ENCODE measurements around the gene DUSP10.
A peak's percentile ranks its signal among the peaks of the same experiment; 100 is the strongest.

Gene DUSP10

GRCh38 chr1:221762121-221762520 lies 20.2 kb upstream of the DUSP10 start:
- DNase-seq, result no peak

DNA sequence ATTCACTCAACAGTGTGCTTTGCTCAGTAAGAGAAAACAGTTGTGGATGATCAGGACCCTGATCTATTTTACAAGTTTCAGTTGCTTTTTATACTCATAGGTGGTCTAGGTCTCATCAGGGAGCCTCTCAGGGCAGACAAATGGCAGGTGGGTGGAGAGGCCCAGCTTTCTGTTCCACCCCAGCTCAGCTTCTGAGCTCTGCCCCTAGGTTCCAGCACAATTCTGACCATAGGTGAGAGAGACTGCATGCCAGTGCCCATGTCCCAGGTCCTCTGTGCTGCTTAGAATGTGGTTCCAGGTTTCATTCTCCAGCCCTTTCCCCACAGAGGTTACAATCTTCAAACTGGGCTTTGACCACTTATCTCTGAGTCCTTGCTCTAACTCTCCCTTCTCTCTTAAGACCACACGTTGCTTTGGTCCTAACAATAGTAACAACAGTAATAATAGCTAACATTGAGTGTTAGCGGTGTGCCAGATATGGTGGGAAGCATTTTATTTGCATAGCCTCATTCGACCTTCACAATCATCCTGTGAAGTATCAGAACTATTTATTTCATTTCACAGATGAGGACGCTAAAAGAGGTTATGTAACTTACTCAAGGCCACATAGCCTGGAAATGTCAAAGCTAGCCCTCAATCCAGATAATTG lies 19.6 kb upstream of the DUSP10 start:
- DNase-seq, result no peak

DNA sequence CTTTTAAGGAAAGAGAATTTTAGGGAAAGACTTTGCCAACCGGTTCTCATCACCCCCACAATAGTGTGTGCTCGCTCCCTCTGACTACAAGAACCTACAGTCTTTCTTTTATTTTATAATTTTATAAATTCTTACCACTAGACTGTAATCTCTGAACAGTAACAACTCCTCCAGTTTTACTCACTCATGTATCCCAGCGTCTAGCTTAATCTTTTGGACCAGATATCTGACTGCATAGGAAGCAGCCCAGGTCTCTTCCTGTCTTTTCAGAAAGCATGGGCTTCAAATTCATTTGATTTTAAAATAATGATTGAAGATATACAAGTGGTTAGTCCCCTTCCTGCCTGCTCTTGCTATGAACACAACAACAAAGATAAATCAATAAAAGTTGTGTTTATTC lies 19.0 kb upstream of the DUSP10 start:
- no peak for DNase-seq

DNA sequence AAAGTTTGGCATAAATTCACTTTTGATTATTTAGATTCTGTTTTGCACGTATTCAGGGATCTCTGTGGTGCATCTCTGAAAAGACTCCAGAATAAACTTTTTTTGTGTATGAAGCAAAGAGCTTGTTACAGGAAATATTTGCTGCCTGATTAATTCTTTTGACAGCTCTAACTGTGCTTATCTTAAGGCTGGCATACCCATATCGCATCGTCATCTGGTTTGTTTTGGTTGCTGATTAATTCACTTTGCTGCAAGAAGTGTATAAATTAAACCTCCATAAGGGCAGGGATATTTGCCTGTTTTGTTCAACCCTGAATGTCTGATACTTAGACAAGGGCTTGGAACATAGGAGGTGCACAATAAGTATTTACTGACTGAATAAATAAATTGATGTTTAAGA lies 17.5 kb upstream of the DUSP10 start:
- DNase-seq, result no peak

DNA sequence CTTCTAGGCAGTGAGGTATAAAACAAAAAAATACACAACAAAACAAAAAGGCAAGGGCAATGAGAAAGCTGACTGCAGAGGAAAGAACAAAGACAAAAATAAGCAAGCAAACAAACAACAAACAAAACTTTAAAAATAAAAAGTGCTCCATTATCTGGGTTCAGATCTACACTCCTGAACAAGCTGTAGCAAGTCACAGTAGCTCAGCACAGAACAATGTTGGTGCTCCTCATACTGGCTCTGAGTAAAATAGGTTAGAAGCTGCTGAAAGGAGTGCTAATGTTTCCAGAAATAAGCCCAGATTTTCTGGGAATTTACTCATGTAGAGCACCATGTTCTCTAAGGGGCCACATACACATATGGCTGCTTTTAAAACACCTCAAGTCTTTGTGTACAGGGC lies 16.6 kb upstream of the DUSP10 start:
- DNase-seq, result no peak

DNA sequence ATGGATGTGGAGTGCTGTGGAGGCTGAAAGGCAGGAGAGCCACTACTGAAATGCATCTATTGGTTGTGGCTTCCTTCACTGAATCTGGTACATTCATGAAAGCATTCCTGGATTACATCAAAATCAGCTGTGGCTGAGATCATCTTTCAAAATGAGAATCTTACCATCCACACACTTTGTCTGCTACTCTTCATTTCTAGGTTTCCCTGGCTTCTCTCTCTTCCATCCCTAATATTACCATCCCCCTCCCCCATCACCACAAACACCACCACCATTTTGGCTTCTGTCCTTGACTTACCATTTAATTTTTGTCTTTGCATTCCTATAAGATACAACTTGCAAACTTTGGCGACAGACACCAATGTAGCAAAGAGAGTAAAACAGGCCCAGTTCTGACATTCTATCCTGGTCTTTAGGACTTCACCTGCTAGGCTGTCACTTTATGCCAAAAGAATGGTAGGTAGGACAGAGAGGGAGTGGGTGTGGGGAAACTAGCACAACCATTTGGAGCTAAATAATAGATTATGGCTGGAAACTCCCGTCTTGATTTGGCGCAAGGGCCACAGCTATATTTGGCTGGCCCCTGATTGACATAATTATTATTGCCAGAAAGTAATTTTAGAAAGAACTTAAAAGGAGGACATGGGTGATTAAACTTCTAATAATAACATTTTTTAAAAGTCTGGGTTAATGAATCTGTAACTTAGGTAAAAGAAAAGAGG lies 15.1 kb upstream of the DUSP10 start:
- no peak for DNase-seq

DNA sequence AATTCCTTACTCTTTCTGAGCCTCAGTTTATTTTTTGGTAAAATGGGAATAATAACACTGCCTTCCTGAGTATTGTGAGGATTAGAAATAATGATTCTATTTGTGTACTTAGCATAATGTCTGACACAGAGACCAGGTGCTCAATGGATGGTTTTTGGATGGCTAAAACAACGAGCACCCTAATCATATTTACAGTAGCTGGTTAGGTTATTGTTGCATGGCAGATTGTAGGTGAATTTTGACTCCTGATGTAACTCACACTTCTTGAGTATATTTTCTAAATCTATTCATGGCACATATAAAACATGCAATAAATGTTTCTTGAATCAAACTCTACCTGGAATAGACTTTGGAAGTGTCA lies 11.9 kb upstream of the DUSP10 start:
- no peak for DNase-seq

DNA sequence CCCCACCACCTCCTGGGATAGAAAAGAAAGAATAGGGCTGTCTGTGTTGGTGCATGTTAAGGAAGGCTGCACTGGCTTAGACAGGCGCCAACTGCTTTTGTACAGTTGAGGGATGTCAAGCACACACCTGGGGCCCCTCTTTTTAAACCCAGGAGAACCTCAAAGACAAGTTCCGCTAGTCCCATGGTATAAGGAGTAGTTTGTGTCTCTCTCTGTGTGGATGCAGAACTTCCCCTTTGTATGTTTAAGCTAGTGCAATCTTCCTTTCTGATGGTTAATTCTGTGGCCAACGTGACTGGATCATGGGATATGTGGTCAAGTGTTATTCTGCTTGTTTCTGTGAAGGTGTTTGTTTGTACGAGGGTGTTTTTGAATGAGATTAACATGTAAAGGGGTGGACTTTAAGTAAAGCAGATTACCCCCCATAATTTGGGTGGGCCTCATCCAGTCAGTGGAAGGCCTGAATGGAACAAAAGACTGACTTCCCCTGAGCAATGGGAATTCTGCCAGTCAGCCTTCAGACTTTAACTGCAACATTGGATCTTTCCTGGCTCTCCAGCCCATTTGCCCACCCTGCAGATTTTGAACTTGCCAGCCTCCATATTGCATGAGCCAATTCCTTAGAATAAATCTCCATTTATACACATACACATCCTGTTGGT lies 9.5 kb upstream of the DUSP10 start:
- DNase-seq, result no peak

DNA sequence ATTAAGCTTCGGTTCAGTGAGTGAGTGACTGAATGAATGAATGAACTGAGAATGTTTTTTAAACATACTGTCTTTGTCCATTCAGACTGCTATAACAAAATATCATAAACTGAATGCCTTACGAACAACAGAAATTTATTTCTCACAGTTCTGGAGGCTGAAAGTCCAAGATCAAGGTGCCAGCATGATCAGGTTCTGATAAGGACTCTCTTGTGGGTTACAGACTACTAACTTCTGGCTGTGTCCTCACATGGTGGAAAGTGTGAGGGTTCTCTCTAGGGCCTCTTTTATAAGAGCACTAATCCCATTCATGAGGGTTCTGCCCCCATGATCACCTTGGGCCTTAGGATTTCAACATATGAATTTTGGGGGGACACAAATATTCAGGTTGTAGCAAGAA lies 7.1 kb upstream of the DUSP10 start:
- no peak for DNase-seq

DNA sequence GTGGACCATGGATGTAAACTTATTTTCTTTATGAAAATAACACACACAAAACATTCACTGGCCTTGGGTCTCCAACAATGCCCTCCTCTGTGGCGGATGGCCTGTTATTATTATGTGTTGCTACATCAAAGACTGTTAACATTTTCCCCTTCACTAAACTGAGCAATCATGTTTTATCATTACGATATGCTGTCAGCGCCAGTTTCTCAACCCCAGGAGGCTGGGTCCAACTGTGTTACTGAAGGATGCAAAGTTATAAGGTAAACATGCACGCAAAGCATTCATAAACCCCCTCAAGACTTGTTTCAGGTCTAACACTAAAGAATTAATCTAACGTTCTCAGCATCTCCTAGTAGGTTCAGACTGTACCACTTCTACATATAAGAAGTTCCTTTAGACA lies 6.0 kb upstream of the DUSP10 start:
- DNase-seq, result no peak

DNA sequence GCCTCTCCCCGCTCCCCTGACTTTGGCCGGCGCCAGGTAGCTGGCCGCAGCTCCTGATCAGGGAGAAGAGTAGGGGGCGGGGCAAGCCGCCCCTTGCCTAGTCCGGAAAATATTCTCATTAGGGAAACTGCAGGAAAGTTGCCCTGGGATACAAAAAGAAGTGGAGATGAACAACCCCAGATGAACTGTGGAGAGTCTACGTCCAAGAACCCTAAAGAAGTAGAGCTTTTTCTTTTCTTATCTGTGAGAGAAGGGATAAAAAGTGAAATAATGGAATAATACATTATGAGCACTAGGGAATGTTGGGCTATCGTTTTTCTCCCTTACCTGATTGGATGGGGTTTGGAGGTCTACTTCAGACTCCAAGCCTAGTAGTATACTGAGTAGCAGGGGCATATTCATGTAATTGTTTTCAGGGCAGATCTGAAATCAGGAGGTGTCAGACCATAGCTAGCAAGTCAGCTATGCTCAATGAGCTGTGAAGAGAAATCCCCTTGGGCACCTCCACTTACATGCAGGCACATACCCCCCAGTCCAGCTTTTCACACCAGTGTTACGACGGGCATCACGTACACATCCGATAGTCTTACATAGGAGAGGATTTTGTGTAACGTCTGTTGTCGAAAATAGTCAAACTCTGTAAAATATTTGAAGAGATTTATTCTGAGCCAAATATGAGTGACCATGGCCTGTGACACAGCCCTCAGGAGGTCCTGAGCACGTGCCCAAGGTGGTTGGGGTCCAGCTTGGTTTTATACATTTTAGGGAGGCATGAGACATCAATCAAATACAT lies 1.7 kb upstream of the DUSP10 start:
- DNase-seq, result peak; percentile 26

- DNase-seq, result peak; percentile 24
Observed at GRCh38 chr1:221742555-221743415, 896 bp upstream of the DUSP10 start.

DNA sequence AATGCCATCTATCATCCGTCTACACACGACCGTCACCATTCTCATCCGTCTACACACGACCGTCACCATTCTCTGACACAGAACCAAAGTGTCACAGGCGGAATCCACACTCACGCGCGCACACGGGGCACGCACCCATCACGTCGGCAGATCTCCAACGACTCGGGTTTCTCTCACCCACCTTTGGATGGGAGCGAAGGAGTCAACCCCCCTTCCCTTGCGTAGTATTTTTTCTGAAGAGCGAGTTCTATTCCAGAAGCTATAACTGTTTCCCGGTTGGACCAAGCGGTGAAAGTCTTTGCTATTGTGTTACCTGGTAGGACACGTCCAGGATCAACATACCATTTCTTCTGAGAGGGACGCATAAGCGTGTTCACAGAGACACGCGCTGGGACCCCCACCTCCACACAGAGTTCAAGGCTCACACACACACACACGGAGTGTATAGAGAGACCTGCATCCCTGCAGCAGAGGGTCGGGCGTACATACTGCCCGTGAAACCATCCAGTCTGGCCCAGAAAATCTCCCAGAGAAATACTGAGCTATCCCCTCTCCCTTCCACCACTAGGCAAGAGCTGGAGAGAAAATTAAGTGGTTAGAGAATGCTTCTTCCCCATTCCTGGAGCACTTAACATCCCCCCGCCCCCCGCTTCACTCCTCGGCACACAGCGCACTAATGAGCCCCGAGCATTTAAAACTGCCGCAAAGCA lies 741 bp downstream of the DUSP10 start:
- DNase-seq, result peak; percentile 61

DNA sequence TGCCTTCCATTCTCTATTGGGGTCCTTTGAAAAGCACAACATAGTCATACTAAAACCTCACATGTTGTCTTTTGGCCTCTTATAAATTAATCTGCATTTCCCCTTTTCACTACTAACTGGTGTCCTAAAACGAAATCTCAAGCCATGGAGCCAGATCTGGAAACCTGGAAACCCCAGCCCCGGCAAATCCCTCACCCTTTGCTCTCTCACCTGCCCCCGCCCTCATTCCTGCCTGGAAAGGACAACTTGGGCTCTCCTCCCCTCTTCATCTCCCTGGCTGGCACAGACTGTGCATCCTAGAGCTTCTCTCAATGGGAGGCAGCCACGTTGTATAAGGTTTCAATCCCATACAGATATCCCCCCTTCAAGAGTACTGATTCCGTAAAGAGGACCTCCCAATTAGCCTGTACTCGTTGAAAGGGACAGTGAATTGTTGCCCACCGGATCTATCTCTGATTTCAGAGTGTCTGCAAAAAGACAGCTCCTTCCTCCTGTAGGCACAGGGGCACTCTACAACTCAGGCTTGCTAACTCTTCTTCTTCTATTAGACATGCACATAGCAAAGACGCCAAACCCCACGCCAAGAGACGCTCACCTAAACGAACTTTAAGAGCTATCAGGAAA lies 1.4 kb downstream of the DUSP10 start:
- DNase-seq, result no peak

- DNase-seq, result no peak
Observed at GRCh38 chr1:221739677-221740025, 2.2 kb downstream of the DUSP10 start.

DNA sequence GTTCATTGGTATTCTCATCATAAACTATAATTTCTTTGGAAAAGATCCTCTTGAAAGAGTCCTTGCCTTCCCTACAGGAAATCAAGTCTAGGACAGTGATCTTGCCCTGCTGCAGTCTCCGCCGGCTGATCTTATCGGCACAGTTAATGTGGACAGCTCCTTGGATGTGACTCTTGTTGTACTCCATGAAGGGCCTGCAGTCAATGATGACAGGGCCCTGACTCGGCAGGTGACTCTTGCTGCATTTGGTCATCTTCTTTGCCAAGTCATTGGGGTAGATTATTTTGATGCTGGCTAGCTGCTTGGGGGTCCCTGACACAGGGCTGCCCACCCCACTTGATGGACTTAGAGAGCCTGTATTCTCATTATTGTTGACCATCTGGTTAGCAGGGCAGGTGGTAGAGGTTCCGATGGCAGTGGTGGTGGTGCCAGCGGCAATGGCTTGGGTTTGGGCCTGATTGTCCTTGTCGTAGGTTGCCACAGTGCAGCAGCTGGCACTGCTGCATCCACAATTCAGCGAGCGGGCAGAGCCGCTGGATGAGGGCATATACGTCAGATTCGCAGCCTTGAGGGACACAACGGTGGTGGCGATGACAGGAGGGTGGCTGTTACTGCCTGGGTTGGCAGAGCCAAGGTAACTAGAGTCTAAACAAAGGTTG lies 2.7 kb downstream of the DUSP10 start:
- no peak for DNase-seq

DNA sequence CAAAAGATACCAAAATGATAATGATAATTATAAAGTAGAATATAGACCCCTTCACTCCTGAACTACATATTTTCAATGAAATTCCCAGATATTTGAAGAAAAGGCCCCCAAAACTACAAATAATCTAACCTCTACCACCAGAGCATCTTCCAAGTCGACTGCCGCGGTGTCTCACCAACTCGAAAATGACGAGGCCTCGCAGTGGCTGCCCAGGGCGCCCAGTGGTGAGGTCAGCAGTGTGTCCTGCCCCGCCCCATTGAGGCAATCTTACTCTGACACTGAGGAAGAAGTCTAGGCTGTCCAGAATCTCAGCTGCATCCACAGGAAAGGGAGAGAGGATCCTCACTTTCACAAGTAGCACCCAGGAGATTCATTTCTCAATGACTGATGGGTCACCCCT lies 5.2 kb downstream of the DUSP10 start:
- no peak for DNase-seq

GRCh38 chr1:221735999-221736398 lies 5.9 kb downstream of the DUSP10 start:
- no peak for DNase-seq

DNA sequence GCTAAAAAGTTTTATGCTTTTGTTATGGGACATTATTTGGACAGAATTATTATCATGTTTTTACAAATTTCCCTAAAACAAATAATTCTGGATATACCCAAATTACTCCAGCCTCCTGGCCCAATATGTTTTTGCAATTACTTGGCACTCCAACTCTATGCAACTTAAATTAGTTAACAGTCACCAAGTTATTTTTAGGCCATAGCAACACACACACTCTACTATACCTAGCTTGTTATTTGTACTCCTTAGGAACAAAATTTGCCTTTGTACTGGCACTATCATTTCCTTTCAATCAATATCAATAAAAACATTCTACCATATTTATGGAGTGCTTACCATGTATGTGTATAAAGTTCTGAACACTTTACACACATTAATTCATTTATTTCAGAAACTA lies 7.7 kb downstream of the DUSP10 start:
- DNase-seq, result no peak

DNA sequence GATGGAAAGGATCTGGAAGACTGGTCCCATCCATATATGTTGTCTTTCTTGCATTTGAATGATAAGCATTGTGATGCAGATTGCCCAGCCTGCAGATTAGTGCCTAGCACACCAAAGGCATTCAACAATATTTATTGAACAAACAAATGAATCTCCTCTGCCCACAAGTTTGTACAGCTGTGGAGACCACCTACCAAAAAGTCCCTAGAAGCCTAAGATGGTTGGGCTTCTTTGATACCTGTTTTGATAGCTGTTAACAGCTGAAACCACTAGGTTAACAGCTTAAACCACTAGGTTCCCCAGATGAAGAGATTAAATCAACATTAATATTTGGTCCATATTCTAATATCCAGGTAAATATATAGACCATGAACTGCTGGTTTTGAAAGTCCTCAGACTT lies 9.8 kb downstream of the DUSP10 start:
- DNase-seq, result no peak

DNA sequence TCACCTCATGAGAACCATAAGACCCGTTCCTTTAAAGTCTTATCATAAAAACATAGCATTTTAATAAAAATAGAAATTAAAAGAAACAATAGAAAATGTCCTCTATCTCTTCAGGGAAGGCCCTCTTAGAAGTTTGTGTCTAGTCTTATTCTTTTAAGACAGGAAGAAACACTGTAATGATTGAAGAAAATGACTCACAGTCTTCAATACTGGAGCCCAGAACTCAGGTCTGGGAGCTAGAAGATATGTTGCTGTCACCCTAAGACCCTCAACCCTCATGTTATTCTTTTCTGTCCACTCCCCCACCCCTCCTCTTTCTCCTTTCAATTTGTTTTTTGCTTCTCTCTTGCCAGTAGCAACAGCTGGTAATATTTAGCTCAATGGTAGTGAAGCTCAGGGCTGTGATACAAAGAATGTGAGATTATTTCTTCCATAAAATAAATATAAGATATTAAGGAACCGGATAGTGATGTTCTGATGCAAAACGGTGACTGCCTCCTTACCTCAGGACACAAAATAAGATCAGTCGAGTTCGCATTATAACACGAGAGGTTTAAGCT lies 12.0 kb downstream of the DUSP10 start:
- DNase-seq, result no peak

Data from DMS79 (cell line).